Measurements from ENCODE around the gene FBH1.
"Not testable (repeated sequence)": the region's sequence is repeated elsewhere in the genome, so short reads cannot be mapped to it uniquely, and the experiment has no call there.

The FBH1 gene

DNA sequence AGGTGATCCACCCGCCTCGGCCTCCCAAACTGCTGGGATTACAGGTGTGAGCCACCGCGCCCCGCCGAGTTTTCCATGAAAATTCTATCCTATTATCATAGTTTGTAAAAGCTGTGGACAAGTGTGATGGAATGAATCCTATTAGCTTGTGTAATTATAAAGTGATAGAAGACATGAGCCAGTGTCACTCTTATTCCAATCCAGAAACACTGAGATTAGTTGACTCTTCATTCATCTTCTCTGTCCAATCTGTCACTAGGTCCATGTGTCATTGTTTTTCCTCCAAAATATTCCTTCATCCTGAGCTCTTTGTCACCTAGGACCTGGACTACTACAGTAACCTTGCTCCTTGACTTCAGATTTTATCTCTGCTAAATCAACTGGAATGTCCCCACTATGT is 13.5 kb downstream of the FBH1 start:
- no peak for DNase-seq (ENCODE audit: low read depth)

DNA sequence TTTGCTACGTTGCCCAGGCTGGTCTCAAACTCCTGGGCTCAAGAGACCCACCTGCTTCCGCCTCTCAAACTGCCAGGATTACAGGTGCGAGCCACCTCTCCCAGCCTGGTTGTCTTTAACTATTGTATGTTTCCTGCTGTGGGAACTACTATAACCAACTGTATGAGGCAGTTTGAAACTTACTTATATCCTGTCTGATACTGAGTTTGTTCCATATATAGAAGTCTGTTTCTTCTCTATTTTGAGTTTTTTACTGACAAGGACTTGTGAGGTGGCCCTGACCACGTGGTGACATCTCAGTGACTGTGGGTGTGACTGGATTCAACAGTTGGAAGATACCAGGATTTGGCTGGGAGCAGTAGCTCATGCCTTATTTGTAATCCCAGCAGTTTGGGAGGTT is 14.2 kb downstream of the FBH1 start:
- no peak for DNase-seq (ENCODE audit: low read depth)

DNA sequence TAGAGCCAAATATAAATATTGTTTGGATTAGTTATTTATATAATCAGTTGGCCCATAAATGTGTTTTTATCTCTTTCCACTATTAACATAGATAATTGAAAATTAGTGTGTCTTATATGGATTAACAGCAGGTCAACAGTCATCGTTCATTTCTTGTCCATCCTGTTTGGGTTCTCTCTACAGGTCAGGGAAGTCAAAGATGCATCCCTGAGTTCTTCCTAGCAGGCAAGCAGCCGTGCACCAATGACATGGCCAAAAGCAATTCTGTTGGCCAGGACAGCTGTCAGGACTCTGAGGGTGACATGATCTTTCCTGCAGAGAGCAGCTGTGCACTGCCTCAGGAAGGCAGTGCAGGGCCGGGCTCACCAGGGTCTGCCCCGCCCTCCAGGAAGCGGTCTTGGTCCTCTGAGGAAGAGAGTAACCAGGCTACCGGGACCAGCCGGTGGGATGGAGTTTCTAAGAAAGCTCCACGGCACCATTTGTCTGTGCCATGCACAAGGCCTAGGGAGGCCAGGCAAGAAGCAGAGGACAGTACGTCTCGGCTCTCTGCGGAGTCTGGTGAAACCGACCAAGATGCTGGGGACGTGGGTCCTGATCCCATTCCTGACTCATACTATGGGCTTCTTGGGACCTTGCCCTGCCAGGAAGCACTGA is 15.9 kb downstream of the FBH1 start:
- no peak for DNase-seq (ENCODE audit: low read depth)

DNA sequence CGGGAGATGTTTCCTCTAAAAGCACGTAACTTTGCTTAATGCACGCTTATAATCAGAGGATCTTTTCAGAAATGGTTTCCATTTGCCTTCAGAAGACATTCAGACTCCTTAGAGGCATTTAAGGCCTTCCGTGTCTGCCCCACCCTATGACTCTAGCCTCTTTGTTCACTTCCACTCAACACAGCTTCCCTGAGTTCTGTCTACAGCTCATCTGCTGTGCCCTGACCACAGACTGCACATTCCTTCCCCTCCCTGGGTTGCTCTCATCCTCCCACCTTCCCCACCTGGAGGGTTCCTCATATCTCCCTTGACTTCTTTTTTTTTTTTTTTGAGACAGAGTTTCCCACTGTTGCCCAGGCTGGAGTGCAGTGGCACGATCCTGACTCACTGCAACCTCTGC is 16.6 kb downstream of the FBH1 start:
- DNase-seq (ENCODE audit: low read depth): no peak

DNA sequence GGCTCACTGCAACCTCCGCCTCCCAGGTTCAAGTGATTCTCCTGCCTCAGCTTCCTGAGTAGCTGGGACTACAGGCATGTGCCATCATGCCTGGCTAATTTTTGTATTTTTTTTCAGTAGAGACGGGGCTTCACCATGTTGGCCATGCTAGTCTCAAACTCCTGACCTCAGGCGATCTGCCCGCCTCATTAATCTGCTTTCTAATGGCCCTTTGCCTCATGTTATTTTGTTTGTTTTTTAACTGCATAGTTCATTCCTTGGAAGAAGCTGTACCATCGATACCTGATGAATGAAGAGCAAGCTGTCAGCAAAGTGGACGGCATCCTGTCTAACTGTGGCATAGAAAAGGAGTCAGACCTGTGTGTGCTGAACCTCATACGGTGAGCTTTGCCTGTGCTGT is 18.6 kb downstream of the FBH1 start:
- not testable (repeated sequence) for DNase-seq (ENCODE audit: low read depth)

DNA sequence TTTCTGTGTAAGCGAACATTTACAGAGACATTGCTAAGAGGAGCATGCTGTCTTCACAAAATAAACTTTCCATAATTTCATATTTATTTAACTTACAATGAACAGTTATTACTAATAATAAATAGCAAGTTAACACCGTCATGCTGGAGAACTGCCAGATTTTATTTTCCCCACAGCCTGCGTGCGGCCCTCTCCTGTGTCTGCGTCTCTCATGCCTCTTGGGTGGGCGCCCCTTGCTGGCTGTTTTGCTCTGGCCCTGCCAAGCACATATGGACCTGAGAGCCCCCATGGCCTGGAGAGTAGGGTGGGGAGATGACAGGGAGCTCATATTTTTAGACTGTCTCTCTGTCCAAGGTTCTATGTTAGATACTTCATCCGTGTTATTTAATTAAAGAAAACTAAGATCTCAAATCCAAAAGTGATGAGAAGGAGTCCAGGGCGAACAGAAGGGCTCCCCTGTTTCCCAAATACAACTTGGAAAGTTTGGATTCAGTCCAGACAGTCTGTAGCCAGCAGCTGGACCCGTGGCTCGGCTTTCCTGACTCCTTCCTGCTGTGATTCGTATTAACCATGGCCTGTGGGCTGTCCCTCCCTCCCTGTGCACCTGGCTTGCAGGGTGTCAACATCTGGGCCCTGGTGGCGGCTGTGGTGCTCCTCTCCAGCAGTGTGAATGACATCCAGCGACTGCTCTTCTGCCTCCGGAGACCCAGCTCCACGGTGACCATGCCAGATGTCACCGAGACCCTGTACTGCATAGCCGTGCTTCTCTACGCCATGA is 20.5 kb downstream of the FBH1 start:
- no peak for DNase-seq (ENCODE audit: low read depth)

DNA sequence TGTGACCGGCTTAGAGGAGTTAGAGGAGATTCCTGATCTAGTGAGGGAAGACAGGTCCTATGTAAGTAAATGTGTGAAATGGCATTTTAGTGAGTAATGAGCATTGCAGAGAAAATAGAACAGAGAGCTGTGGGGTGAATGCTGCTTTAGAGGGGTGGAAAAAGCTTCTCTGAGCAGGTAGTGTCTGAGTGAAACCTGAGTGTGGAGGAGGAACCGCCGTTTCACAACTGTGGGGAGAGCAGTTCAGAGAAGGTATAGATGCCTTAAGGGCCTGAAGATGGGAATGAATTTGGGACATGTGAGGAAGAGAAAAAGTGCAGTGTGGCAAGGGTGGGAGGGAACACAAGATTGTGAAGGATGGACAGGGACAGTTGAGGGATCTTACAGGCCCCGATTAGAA is 21.6 kb downstream of the FBH1 start:
- DNase-seq (ENCODE audit: low read depth): no peak

DNA sequence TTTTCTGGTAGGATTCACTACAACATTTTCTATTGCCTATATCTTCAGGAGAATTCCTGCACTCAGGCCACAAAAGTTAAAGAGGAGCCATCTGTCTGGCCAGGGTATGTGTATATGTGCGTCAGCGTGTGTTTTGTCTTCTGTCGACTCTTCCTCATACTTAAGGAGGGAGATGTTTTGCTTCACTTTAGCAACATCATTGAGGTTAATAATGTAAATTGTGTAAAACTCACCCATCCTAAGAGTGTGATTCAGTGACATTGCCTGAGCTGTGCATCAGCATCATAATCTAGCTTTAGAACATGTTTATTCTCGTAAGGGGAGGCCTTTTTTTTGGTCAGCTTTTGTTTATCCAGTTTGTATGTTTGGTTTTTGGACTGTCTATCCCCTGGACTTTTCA is 23.7 kb downstream of the FBH1 start:
- DNase-seq (ENCODE audit: low read depth): no peak

DNA sequence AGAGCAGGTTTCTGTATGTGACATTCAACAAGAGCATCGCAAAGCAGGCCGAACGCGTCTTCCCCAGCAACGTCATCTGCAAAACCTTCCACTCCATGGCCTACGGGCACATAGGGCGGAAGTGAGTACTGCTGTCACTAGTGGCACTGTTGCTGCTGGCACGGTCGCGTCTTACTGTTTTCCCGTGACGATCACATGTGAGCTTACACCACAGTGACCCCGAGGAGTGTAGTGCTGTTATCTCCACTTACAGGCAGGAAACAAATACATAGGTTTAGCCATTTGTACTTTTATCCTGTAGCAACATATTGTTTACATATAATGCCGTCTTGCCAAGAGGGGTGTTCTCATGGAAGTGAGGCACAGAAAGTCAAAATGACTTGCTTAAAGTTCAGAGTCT is 25.4 kb downstream of the FBH1 start:
- DNase-seq (ENCODE audit: low read depth): no peak

DNA sequence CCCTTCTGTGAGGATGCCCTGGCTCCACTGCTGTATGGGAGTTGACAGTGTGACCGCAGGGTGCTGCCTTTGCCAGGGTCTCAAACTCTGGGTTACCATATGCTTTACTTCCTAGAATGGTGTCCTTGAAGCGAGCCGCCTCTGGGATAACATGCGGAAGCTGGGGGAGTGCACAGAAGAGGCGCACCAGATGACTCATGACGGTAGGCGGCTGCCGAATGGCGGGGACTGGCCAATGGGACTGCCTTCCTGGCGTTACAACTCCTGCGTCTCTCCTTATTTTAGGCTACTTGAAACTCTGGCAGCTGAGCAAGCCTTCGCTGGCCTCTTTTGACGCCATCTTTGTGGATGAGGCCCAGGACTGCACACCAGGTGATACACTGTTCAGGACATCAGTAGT is 27.3 kb downstream of the FBH1 start:
- no peak for DNase-seq (ENCODE audit: low read depth)

DNA sequence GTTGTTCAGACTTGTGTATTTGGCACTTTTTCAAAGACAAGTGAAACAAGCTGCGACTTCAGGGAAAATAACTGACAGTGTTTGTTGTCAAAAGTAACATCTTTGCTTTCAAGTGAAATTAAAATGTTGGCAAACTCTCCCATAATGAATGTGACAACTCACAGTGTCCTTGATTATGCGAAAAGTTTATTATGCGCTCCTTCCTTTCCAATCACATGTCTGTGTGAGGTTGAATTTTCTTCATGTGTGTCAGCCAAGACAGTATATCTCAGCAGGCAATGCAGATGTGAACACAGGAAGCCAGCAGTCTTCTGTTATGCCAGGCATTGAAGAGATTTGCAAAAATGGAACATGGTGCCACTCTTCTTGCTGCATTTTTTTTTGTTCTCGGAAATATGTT is 28.7 kb downstream of the FBH1 start:
- no peak for DNase-seq (ENCODE audit: low read depth)

DNA sequence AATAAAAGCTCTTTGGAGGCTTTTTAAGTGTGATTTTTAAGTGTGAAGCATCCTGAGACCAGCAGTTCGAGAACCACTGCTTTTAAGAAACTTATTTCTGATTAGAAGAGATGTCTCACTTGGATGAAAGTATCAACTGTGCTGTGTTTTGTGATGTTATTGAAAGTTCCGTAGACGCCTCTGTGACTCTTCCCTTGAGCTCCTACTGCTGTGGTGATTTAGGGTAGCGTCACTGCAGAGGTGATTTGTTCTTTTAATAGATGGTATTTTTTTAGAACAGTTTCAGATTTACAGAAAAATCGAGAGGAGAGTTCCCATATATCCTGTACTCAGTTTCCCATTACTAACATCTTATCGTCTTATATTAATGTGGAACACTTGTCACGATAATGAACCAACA is 29.5 kb downstream of the FBH1 start:
- no peak for DNase-seq (ENCODE audit: low read depth)

DNA sequence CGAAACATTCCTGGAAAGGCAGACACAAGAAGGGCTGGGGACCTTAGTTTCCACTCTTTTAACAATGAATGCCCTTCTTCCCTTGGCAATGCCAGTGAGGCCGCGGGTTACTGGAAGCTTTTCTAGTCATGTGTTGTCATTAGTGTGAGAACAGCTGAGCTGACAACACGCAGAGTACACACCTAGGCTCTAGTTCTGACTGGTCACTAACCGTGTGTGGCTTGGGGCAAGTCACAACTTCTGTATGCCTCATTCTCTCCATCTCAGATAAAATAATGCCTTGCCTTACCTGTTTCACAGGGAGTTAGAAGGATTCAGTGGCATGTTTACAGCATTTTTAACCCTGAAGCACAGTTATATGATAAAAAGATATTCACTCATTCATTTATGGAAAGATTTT is 31.7 kb downstream of the FBH1 start:
- no peak for DNase-seq (ENCODE audit: low read depth)

DNA sequence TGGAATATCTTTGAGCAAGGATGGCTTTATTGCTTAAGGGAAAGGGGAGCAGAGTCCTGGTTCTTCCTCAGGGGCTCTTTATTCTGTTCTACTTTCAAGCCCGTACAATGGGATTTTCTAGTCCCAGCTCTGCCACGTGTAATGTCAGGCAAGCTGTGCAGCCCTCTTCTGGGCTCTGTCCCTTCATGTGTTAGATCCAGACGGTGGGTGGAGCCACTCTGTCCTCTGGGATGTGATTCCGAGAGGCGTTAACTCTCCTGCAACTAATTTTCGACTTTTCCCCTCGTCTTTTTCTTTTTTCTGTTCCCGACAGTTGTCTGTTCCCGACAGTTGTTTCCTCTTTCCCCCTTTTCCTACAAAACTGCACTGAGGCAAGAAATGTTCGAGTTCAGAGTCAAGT is 34.8 kb downstream of the FBH1 start:
- DNase-seq (ENCODE audit: low read depth): no peak

DNA sequence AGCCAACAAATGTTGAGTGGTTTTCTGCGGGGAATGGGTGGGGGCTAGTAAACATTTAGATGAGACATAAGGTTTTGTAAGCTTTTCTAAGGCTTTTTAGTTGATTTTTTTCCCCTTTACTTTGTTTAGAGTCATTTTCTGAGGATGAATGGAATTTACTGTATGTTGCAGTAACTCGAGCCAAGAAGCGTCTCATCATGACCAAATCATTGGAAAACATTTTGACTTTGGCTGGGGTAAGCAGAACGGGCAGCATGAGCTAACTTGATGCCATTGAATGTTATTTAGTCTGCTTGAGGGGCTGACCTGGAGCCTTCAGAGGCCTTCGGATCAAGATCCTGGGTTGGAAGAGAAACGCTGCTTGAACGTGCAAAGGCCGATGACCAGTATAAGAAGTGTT is 37.3 kb downstream of the FBH1 start:
- DNase-seq (ENCODE audit: low read depth): no peak

DNA sequence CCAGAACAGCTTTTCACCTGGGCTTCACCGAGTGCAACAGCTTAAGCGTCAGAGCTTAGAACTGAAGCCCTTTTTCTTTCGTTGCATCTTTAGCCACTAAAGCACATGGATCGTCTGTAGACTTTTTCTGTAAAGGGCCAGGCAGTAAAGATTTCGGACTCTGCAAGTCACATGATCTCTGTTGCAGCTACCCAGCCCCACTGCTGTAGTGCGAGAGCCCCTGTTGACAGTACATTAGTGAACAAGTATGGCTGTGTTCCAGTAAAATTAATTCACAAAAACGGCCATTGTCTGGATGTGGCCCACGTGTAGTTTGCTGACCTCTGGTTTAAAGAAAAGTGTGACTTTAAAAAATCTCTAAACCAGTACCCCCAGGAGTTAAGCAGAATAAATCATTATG is 39.4 kb downstream of the FBH1 start:
- DNase-seq (ENCODE audit: low read depth): no peak

DNA sequence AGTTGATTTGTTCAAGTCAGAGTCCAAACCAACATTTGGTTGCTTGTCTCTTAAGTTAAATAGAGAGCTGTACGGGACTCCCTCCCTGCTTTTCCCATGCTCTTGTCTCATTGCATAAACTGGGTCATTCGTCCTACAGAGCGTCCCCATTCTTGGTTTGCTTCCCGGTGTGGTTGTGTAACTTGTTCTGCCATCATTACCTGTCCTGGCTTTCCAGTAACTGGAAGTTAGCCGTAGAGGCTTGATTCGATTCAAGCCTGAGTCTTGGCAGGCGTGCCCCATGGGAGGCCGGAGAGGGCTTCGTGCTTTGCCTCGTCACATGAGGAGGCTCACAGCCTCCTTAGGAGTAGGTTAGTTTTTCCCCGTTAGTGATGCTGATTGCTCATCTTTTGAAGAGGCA is 40.2 kb downstream of the FBH1 start:
- no peak for DNase-seq (ENCODE audit: low read depth)

DNA sequence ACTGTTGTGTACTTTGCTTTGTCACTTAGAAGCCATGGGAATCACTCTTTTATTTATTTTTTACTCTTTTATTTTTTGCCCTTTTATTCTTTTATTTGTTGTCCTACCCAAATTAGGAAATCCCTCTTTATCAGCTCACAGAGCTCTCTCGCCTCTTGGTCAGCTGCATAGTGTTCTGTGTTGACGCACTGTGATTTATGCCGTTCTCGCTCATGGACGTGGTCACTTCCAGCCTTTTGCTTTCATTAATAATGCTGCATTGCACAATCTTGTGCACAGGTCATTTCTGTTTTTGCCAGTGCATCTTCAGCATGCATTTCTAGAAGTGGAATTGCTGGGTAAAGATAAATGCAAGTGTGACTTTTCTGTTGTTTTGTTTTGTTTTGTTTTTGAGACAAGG is 42.3 kb downstream of the FBH1 start:
- DNase-seq (ENCODE audit: low read depth): no peak

DNA sequence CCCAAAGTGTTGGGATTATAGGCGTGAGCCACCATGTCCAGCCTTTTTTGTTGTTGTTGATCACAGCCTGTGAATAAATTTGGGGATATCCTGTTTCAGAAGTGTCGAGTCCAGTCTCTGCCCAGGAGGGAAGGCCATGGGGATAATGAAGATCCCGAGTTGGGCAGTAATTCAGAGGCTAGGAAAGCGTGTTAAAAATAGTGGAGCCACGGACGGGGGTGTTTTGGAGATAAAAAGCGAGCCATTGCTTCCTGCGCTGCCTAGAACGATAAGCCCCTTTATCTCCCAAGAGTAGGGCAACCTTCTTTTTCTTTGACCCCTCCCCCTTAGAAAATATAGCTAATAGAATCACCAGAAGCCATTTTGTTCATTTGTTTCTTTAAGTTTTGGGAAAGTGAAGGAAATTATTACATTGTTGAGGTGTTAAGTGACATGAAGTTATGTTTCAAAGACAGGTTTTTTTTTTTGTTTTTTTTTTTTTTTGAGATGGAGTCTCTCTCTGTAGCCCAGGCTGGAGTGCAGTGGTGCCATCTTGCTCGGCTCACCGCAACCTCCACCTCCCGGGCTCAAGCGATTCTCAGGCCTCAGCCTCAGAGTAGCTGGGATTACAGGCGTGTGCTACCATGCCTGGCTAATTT is 44.0 kb downstream of the FBH1 start:
- DNase-seq (ENCODE audit: low read depth): no peak

DNA sequence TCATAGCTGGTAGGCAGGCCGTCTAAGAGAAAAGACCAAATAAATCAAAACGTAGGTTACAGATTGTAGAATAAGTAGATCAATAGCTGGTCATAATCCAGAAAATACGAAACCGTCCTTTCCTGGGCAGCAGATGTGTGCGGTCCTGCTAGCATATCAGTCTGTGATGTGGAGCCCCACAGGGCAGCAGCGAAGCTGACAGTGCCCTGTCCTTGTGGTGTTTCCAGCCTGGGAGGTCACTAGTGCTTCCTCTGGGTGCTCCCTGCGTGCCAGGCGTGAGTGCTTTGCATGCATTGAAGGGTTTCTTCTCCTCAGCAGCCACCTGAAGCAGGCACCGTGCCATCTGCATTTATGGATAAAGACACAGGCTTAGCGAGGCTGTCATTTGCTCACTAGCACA is 45.6 kb downstream of the FBH1 start:
- no peak for DNase-seq (ENCODE audit: low read depth)

DNA sequence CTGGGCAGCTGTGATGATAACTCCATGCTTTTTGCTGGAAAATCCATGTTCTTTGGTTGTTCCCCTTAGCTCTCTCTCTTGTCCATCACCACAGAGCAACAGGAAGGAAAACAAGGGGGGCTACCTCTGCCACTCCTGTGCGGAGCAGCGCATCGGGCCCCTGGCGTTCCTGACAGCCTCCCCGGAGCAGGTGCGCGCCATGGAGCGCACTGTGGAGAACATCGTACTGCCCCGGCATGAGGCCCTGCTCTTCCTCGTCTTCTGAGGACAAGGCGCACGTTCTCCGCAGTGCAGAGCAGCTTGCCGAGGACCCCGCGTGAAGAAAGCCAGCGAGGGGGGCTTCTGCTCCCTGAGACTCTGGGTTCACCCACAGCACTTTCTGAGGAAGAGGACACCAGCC is 47.0 kb downstream of the FBH1 start:
- DNase-seq (ENCODE audit: low read depth): no peak

DNA sequence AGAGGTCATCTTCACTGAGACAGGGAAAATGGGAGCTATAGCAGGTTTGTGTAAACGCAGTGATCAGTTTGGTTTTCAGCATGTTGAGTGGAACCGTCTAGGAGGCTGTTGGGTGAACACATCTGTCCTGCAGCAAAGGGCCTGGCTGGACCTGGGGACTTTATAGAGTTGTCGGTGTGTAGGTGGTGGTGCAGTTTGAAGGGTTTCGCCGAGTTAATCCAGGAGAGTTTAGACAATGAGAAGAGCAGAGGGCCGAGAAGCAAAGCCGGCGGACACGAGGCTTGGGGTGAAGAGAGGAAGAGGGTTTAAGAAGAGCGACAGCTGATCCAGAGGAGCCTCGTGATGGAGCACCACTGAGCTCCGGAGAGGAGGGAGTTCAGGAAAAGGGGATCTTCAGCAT is 48.2 kb downstream of the FBH1 start:
- no peak for DNase-seq (ENCODE audit: low read depth)

DNA sequence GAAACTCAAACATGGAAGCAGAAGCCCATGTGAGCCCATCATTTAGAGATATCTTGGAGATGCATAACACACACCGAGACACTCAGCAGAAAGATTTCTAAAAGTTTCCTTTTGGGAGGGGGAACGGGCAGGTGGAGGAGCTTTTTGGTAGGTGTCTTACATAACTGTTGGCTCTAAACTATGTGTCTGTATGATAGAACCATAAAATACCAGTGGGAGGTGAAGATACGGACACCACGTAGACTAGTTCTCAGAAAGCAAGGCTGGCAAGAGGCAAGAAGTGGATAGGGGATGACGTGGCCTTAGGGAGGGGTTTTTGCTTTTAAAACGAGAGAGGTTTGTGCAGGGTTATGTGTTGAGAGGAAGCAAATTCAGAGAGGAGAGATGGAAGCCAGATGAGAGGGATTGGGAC is 50.8 kb downstream of the FBH1 start:
- no peak for DNase-seq (ENCODE audit: low read depth)

DNA sequence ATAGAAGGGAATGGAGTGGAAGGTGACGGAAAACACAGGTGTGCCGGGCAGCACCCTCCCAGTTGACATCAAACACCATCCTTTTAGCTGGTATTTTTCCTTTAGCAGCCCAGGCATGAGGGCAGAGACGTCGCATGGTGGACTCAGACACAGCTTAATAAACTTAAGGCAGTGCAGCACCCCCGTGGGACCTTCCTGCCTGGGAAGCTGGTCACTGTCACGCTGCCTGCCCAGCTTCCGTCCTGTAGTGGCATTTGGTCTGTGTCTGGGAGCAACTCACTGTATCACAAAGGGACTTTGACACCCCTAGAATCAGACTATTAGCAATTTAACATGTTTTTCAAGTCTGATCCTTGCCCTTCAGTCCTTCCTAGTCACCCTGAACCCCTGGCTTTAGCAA is 51.5 kb downstream of the FBH1 start:
- no peak for DNase-seq (ENCODE audit: low read depth)
